ENCODE results near the gene KRT25. TPM values are rescaled to one million over a fixed set of nuclear protein-coding genes. Genes with fewer than 3 reads are reported as not detected.

Gene KRT25
- total RNA-seq, result not detected

DNA sequence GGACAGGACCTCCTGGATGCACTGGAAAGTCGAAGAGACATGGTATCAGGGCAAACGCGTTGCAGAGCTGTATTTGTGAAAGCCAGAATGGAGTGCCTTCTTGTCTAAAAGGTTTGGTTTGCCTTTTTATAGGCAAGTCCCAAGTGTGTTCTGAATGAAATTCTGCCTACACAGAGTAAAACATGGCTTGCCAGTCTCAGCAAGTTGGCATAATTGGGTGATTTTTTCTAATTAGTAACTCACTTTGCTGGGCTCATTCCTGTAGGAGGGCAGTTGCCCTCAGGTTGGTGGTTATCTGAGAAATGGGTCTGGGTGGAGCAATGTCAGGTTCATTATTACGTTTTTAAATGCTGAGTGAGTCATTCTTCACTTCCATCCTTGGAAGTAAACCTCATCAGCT lies at the start of gene KRT25:
Gene KRT25, minus strand, starts transcription at position 101 of the 400 bp plus-strand sequence. Its CDS starts 60 bp downstream, at position 41.
- ATAC-seq (no peak), DNase-seq (ENCODE audit: low spot score in 2 of 2) (no peak)
- no peak within 1 kb of the TSS for H3K27ac Mint-ChIP-seq
- H3K9me3 Mint-ChIP-seq, result peaks cover under 1 to 6% of the 10 kb centered on the region in 2 donors
- peaks cover 0 to 6% of the 10 kb centered on the region in 2 donors for H3K36me3 Mint-ChIP-seq

GRCh38 chr17:40803617-40804082 lies 48.5 kb upstream of the KRT25 start:
- ATAC-seq (peak; percentile 85 to 94), DNase-seq (ENCODE audit: low spot score in 2 of 2) (peak; percentile 67 to 80)
- no peaks in the 10 kb centered on the region for H3K36me3 Mint-ChIP-seq
- no peaks in the 10 kb centered on the region for H3K9me3 Mint-ChIP-seq
- H3K27ac Mint-ChIP-seq, result no peak overlapping the region

GRCh38 chr17:40801157-40801556 lies 46.0 kb upstream of the KRT25 start:
- DNase-seq (ENCODE audit: low spot score in 2 of 2), result no peak
- no peaks in the 10 kb centered on the region for H3K9me3 Mint-ChIP-seq
- no peak overlapping the region for H3K27ac Mint-ChIP-seq
- ATAC-seq, result no peak
- no peaks in the 10 kb centered on the region for H3K36me3 Mint-ChIP-seq

- H3K36me3 Mint-ChIP-seq, result no peaks in the 10 kb centered on the region
- H3K27ac Mint-ChIP-seq, result no peak overlapping the region
- DNase-seq (ENCODE audit: low spot score in 2 of 2) (no peak), ATAC-seq (no peak)
- H3K9me3 Mint-ChIP-seq, result no peaks in the 10 kb centered on the region
These were observed 45.2 kb upstream of the KRT25 start for GRCh38 chr17:40800381-40800780.

DNA sequence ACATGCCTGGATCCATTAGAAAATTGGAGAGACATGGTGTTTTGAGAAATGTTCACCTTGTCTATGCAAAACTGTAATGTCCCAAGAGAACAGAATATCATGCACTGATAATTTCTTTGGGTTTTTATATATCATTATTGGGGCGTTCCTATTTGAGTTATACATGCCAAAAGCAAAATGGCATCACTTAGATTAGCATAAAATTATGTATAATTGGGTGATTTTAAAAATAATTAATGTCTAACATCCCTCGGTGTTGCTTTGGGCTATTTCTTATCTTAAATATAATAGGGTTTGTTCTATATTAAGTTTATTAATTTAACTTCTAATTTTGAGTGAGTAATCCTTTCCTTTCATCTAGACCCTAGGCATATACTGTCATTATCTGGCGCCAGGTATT lies 44.7 kb upstream of the KRT25 start, which contains the start of gene KRT28:
Gene KRT28, minus strand, starts transcription at position 101 of the 400 bp plus-strand sequence. Its CDS starts 66 bp downstream, at position 35.
- DNase-seq (ENCODE audit: low spot score in 2 of 2), result no peak
- no peak for ATAC-seq
- Mint-ChIP-seq H3K9me3 (no peaks in the 10 kb centered on the region), H3K27ac (no peak within 1 kb of the TSS), H3K36me3 (no peaks in the 10 kb centered on the region)

GRCh38 chr17:40796846-40797245 lies 41.7 kb upstream of the KRT25 start:
- H3K36me3 Mint-ChIP-seq, result no peaks in the 10 kb centered on the region
- H3K9me3 Mint-ChIP-seq, result no peaks in the 10 kb centered on the region
- ATAC-seq (no peak), DNase-seq (ENCODE audit: low spot score in 2 of 2) (no peak)
- H3K27ac Mint-ChIP-seq, result no peak overlapping the region

DNA sequence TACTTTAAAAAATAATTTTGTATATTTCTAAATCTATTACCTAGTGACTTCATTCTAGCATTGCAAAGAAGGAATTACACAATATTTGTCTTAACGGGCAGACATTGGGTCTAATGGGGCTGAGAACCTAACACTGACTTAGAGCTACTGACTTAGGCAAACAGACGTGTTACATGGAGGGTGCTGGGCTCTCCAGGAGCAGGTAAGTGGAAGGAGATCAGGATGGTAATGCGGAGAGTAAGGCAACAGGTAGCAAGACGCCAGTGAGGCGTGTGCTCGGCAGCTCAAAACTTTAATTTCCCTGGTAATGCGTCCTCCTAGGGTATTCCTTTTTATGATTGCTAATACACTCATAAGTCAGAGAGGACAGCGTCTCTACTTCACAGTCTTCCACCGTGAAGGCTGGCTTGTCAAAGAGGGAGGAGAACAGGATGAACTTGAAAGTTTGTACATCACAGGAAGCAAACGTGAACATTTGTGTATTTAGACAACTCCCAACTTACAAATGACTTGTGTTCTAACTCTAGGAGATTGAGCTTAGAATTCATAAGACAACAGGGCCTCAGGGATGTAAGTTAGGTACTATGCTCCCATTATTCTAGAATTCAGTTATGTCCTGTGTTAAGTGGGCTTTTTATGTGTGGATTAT lies 40.0 kb upstream of the KRT25 start:
- Mint-ChIP-seq H3K36me3 (no peaks in the 10 kb centered on the region), H3K9me3 (no peaks in the 10 kb centered on the region), H3K27ac (peak overlapping the region in 1 of 2 donors; percentile 55)
- ATAC-seq, result no peak
- no peak for DNase-seq (ENCODE audit: low spot score in 2 of 2)

DNA sequence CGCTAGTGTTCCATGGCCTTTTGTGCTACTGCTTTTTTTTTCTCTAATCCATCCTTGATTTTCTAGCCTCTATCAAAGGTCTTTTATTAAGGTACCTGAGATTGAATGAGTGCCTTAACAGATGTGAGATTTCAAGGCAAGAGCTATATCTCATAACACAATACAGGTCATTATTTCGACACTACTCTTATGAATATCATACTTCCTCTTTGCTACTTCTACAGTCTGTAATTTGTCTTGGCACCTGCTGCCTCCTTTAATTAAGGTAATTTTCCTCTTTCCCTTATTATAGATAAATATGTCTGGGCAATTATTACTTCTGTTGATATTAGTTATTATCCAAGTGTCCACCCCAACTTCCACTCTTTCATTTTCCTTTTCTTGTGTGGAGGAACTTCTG lies 39.3 kb upstream of the KRT25 start:
- Mint-ChIP-seq H3K36me3 (no peaks in the 10 kb centered on the region), H3K9me3 (no peaks in the 10 kb centered on the region), H3K27ac (no peak overlapping the region)
- no peak for ATAC-seq
- DNase-seq (ENCODE audit: low spot score in 2 of 2), result no peak

DNA sequence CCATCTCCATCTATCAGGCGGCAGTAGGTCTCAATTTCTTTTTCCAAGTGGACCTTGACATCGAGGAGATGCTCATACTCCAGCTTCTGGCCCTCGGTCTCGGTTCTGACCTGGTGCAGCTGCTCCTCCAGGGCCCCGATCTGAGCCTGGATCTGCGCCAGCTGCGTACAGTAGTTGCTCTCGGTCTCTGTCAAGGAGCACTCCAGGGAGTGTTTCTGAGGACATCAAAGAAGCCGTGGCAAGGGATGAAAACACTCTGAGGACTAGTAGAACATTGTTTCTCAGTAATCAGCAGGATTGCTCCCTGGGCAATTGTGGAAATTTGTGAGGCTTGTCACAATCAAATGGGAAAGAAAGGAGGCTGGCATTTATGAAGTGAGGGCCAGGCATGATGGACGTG lies 38.7 kb upstream of the KRT25 start:
- no peak for DNase-seq (ENCODE audit: low spot score in 2 of 2)
- H3K36me3 Mint-ChIP-seq, result no peaks in the 10 kb centered on the region
- no peak overlapping the region for H3K27ac Mint-ChIP-seq
- ATAC-seq, result no peak
- no peaks in the 10 kb centered on the region for H3K9me3 Mint-ChIP-seq

DNA sequence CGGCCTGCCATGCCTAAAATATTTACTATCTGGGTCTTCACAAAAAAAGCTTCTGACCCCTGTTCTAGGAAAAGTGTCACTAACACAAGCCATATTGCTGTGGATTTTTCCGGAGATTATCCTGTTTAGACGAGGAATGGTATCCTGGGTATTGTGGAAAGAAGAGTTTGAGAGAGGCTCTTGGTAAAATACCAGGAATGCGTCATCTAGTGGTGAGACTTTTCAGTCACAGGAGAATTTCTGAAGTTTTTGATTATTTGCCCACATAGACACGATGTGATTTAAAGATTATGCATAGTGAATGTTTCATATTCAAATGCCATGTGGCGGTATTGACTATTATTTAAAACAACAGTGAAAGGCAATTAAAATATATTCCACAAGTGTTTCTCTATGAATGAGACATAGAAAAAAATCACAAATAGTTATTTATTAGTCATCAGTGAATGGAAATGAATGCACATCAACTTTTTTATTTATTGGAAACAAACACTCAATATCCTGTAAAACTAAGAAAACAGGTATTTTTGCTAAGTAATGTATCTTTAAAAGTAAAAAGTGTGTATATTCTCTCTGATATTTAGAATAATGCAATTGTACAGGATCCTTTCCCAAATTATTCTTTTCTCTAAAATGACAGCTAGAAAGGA lies 36.8 kb upstream of the KRT25 start:
- ATAC-seq (no peak), DNase-seq (ENCODE audit: low spot score in 2 of 2) (no peak)
- Mint-ChIP-seq H3K9me3 (no peaks in the 10 kb centered on the region), H3K36me3 (no peaks in the 10 kb centered on the region), H3K27ac (no peak overlapping the region)

GRCh38 chr17:40791111-40791510 lies 36.0 kb upstream of the KRT25 start:
- Mint-ChIP-seq H3K27ac (no peak overlapping the region), H3K9me3 (no peaks in the 10 kb centered on the region), H3K36me3 (no peaks in the 10 kb centered on the region)
- DNase-seq (ENCODE audit: low spot score in 2 of 2), result no peak
- ATAC-seq, result no peak

- ATAC-seq, result no peak
- H3K36me3 Mint-ChIP-seq, result no peaks in the 10 kb centered on the region
- DNase-seq (ENCODE audit: low spot score in 2 of 2), result no peak
- H3K27ac Mint-ChIP-seq, result no peak within 1 kb of the TSS
- no peaks in the 10 kb centered on the region for H3K9me3 Mint-ChIP-seq
These were observed 27.3 kb upstream of the KRT25 start, which contains the start of gene KRT27 for GRCh38 chr17:40782450-40782849. KRT27 (minus strand) TSS chr17:40782550; CDS start chr17:40782493, 57 bp downstream.

- DNase-seq (ENCODE audit: low spot score in 2 of 2), result peak in 1 of 2 donors; percentile 21
- no peak overlapping the region for H3K27ac Mint-ChIP-seq
- no peak for ATAC-seq
- H3K36me3 Mint-ChIP-seq, result no peaks in the 10 kb centered on the region
- H3K9me3 Mint-ChIP-seq, result no peaks in the 10 kb centered on the region
These were observed 24.2 kb upstream of the KRT25 start for GRCh38 chr17:40779181-40779909.

- no peak for DNase-seq (ENCODE audit: low spot score in 2 of 2)
- H3K36me3 Mint-ChIP-seq, result no peaks in the 10 kb centered on the region
- no peaks in the 10 kb centered on the region for H3K9me3 Mint-ChIP-seq
- no peak overlapping the region for H3K27ac Mint-ChIP-seq
- no peak for ATAC-seq
These were observed 23.3 kb upstream of the KRT25 start for GRCh38 chr17:40778461-40778860.

- ATAC-seq (no peak), DNase-seq (ENCODE audit: low spot score in 2 of 2) (no peak)
- H3K27ac Mint-ChIP-seq, result no peak overlapping the region
- H3K36me3 Mint-ChIP-seq, result no peaks in the 10 kb centered on the region
- H3K9me3 Mint-ChIP-seq, result no peaks in the 10 kb centered on the region
These were observed 22.8 kb upstream of the KRT25 start for GRCh38 chr17:40777971-40778370.

GRCh38 chr17:40777459-40777858 lies 22.3 kb upstream of the KRT25 start:
- DNase-seq (ENCODE audit: low spot score in 2 of 2), result no peak
- Mint-ChIP-seq H3K36me3 (no peaks in the 10 kb centered on the region), H3K9me3 (no peaks in the 10 kb centered on the region), H3K27ac (no peak overlapping the region)
- ATAC-seq, result no peak

GRCh38 chr17:40775945-40776344 lies 20.8 kb upstream of the KRT25 start:
- no peak overlapping the region for H3K27ac Mint-ChIP-seq
- no peaks in the 10 kb centered on the region for H3K9me3 Mint-ChIP-seq
- ATAC-seq, result no peak
- no peak for DNase-seq (ENCODE audit: low spot score in 2 of 2)
- H3K36me3 Mint-ChIP-seq, result no peaks in the 10 kb centered on the region
